Naive thymus-derived CD8-positive, alpha-beta T cell (primary cell): ENCODE measurements around the gene ADGB. TPM values are rescaled to one million over a fixed set of nuclear protein-coding genes. Genes with fewer than 3 reads are reported as not detected.
A peak's percentile ranks its signal among the peaks of the same experiment; 100 is the strongest.
"Not testable (repeated sequence)": the region's sequence is repeated elsewhere in the genome, so short reads cannot be mapped to it uniquely, and the experiment has no call there.

Source experiments
- ATAC-seq, 2 donors: fragments of 150-1000 bp; cut with Tn5 transposase in 1 of 2; sonication (Bioruptor Pico), chemical (Tn5 transposase) in 1 of 2; 1 replicate in 1 of 2; 2 replicates in 1 of 2; pipeline ENCODE4 v1.10.0; 2021; ENCODE audit warnings: mild to moderate bottlenecking in 2 of 2, moderate library complexity in 2 of 2
- POLR2A ChIA-PET: fragments of 350-600 bp; sonication (Branson Sonifier 250); formaldehyde crosslinking; loops from one replicate; lab custom pipeline; 2021; ENCODE audit warnings: antibody characterized with exemption; lab: Charles Lee
- DNase-seq, 10 donors: peaks; one replicate each; pipeline versions ENCODE4 v3.0.0 to v3.0.0-alpha.2; 2020 to 2022
- H3K27ac Mint-ChIP-seq, 10 donors: one replicate each; pipeline ENCODE4 v1.8.0; 2020 to 2022; ENCODE audit warnings: mild to moderate bottlenecking in 10 of 10, mixed read lengths in 10 of 10, moderate library complexity in 4 of 10, inconsistent platforms in 1 of 10
- H3K27me3 Mint-ChIP-seq, 5 donors: one replicate each; pipeline ENCODE4 v1.8.0; 2021 to 2022; ENCODE audit warnings: mixed read lengths in 5 of 5
- H3K36me3 Mint-ChIP-seq, 3 donors: one replicate each; pipeline ENCODE4 v1.8.0; 2020 to 2022; ENCODE audit warnings: mixed read lengths in 3 of 3, mild to moderate bottlenecking in 2 of 3, inconsistent platforms in 1 of 3
- H3K4me1 Mint-ChIP-seq, 4 donors: one replicate each; pipeline ENCODE4 v1.8.0; 2021 to 2022; ENCODE audit warnings: mixed read lengths in 4 of 4
- H3K4me3 Mint-ChIP-seq, 10 donors: one replicate each; pipeline ENCODE4 v1.8.0; 2020 to 2022; ENCODE audit warnings: mild to moderate bottlenecking in 10 of 10, mixed read lengths in 10 of 10, moderate library complexity in 6 of 10, inconsistent platforms in 1 of 10
- H3K9me3 Mint-ChIP-seq, 9 donors: one replicate each; pipeline ENCODE4 v1.8.0; 2020 to 2022; ENCODE audit warnings: mixed read lengths in 9 of 9, mild to moderate bottlenecking in 3 of 9, inconsistent platforms in 1 of 9, moderate library complexity in 1 of 9
- polyA plus RNA-seq, 3 donors: library from polyadenylated mRNA; unstranded; fragments of 300-500 nt; fragmentation: Illumina TruSeq; gene quantifications; one replicate each; pipeline ENCODE4 v1.2.3, GENCODE V29; 2021
- total RNA-seq, 8 experiments: library from RNA in 2 of 8; stranded (reverse) in 2 of 8; gene quantifications; one replicate each; pipeline ENCODE4 v1.2.3 and lab custom pipeline; 2021 to 2026

Gene ADGB
- not detected for total RNA-seq
- polyA plus RNA-seq: not detected
- total RNA-seq (lab: John Stamatoyannopoulos, UW): 0 reads per million in 6 experiments

GRCh38 chr6:146598772-146599405, at the start of gene ADGB:
ADGB (plus strand) TSS chr6:146598972; CDS start chr6:146599041, 69 bp downstream.
- POLR2A ChIA-PET: no interaction called here
- no peak within 1 kb of the TSS for H3K27ac Mint-ChIP-seq
- no peak for ATAC-seq
- H3K4me1 Mint-ChIP-seq: peaks cover 3 to 15% (median 5%) of the 10 kb centered on the region in 4 donors
- no peak for DNase-seq
- no peaks in the 10 kb centered on the region for H3K36me3 Mint-ChIP-seq
- H3K4me3 Mint-ChIP-seq: peak within 1 kb of the TSS in 7 of 10 donors; percentile 16 to 43 (median 40)
- peaks cover 0 to 2% (median 0%) of the 10 kb centered on the region in 9 donors for H3K9me3 Mint-ChIP-seq
- H3K27me3 Mint-ChIP-seq: peaks cover 4 to 21% (median 15%) of the 10 kb centered on the region in 5 donors

- no peaks in the 10 kb centered on the region for H3K36me3 Mint-ChIP-seq
- DNase-seq: no peak
- peaks cover 0 to 9% (median 0%) of the 10 kb centered on the region in 5 donors for H3K27me3 Mint-ChIP-seq
- POLR2A ChIA-PET: no interaction called here
- no peak overlapping the region for H3K4me3 Mint-ChIP-seq
- H3K9me3 Mint-ChIP-seq: no peaks in the 10 kb centered on the region
- no peak for ATAC-seq
- peak overlapping the region in 1 of 10 donors; percentile 67 for H3K27ac Mint-ChIP-seq
- H3K4me1 Mint-ChIP-seq: peaks cover 0 to 2% (median 0%) of the 10 kb centered on the region in 4 donors
These were observed 47.9 kb upstream of the ADGB start for GRCh38 chr6:146550911-146551310.

- peaks cover 0 to 6% (median 0%) of the 10 kb centered on the region in 5 donors for H3K27me3 Mint-ChIP-seq
- no peak for ATAC-seq
- POLR2A ChIA-PET: no interaction called here
- no peaks in the 10 kb centered on the region for H3K36me3 Mint-ChIP-seq
- no peak overlapping the region for H3K27ac Mint-ChIP-seq
- peaks cover 0 to 1% (median 0%) of the 10 kb centered on the region in 4 donors for H3K4me1 Mint-ChIP-seq
- no peak for DNase-seq
- no peaks in the 10 kb centered on the region for H3K9me3 Mint-ChIP-seq
- H3K4me3 Mint-ChIP-seq: no peak overlapping the region
These were observed 47.2 kb upstream of the ADGB start for GRCh38 chr6:146551545-146551944.

GRCh38 chr6:146553377-146554135, 45.2 kb upstream of the ADGB start:
- Mint-ChIP-seq H3K36me3 (no peaks in the 10 kb centered on the region), H3K27ac (no peak overlapping the region), H3K4me1 (peaks cover 0 to 1% (median 0%) of the 10 kb centered on the region in 4 donors), H3K27me3 (no peaks in the 10 kb centered on the region), H3K4me3 (no peak overlapping the region), H3K9me3 (no peaks in the 10 kb centered on the region)
- POLR2A ChIA-PET: no interaction called here
- no peak for DNase-seq
- ATAC-seq: no peak

GRCh38 chr6:146560607-146561006, 38.2 kb upstream of the ADGB start:
- Mint-ChIP-seq H3K36me3 (no peaks in the 10 kb centered on the region), H3K4me1 (peaks cover 0 to 1% (median 0%) of the 10 kb centered on the region in 4 donors), H3K9me3 (peaks cover 0 to 4% (median 0%) of the 10 kb centered on the region in 9 donors), H3K27me3 (no peaks in the 10 kb centered on the region), H3K27ac (no peak overlapping the region), H3K4me3 (no peak overlapping the region)
- no peak for DNase-seq
- POLR2A ChIA-PET: no interaction called here
- no peak for ATAC-seq

GRCh38 chr6:146566661-146567060, 32.1 kb upstream of the ADGB start:
- POLR2A ChIA-PET, DNase-seq, H3K27ac Mint-ChIP-seq, H3K27me3 Mint-ChIP-seq, H3K4me3 Mint-ChIP-seq, H3K36me3 Mint-ChIP-seq, ATAC-seq, H3K4me1 Mint-ChIP-seq: not testable (repeated sequence)
- peaks cover 5 to 30% (median 14%) of the 10 kb centered on the region in 9 donors for H3K9me3 Mint-ChIP-seq

GRCh38 chr6:146568619-146569018, 30.2 kb upstream of the ADGB start:
- H3K27ac Mint-ChIP-seq, H3K4me3 Mint-ChIP-seq, DNase-seq, H3K4me1 Mint-ChIP-seq, H3K36me3 Mint-ChIP-seq, H3K27me3 Mint-ChIP-seq, ATAC-seq, POLR2A ChIA-PET: not testable (repeated sequence)
- H3K9me3 Mint-ChIP-seq: peaks cover 5 to 35% (median 20%) of the 10 kb centered on the region in 9 donors

- no peak overlapping the region for H3K4me3 Mint-ChIP-seq
- H3K9me3 Mint-ChIP-seq: peaks cover 6 to 43% (median 19%) of the 10 kb centered on the region in 9 donors
- ATAC-seq (no peak), DNase-seq (no peak)
- H3K27me3 Mint-ChIP-seq: no peaks in the 10 kb centered on the region
- POLR2A ChIA-PET: no interaction called here
- H3K4me1 Mint-ChIP-seq: no peaks in the 10 kb centered on the region
- H3K27ac Mint-ChIP-seq: no peak overlapping the region
- peaks cover 0 to 7% (median 0%) of the 10 kb centered on the region in 3 donors for H3K36me3 Mint-ChIP-seq
These were observed 24.6 kb upstream of the ADGB start for GRCh38 chr6:146574211-146574610.

GRCh38 chr6:146578054-146578453, 20.7 kb upstream of the ADGB start:
- Mint-ChIP-seq H3K27ac (no peak overlapping the region), H3K9me3 (peaks cover 0 to 15% (median 2%) of the 10 kb centered on the region in 9 donors), H3K36me3 (no peaks in the 10 kb centered on the region), H3K27me3 (no peaks in the 10 kb centered on the region), H3K4me3 (no peak overlapping the region), H3K4me1 (no peaks in the 10 kb centered on the region)
- DNase-seq (no peak), ATAC-seq (no peak)
- POLR2A ChIA-PET: no interaction called here

GRCh38 chr6:146581968-146582367, 16.8 kb upstream of the ADGB start:
- Mint-ChIP-seq H3K27ac (no peak overlapping the region), H3K4me1 (no peaks in the 10 kb centered on the region), H3K36me3 (no peaks in the 10 kb centered on the region), H3K4me3 (no peak overlapping the region), H3K9me3 (peaks cover 0 to 3% (median 0%) of the 10 kb centered on the region in 9 donors), H3K27me3 (no peaks in the 10 kb centered on the region)
- no peak for DNase-seq
- ATAC-seq: no peak
- POLR2A ChIA-PET: no interaction called here

GRCh38 chr6:146582857-146583256, 15.9 kb upstream of the ADGB start:
- Mint-ChIP-seq H3K27me3 (no peaks in the 10 kb centered on the region), H3K4me1 (no peaks in the 10 kb centered on the region), H3K27ac (no peak overlapping the region), H3K9me3 (peaks cover 0 to 3% (median 0%) of the 10 kb centered on the region in 9 donors), H3K36me3 (no peaks in the 10 kb centered on the region), H3K4me3 (no peak overlapping the region)
- POLR2A ChIA-PET: no interaction called here
- no peak for ATAC-seq
- DNase-seq: no peak

- no peak overlapping the region for H3K27ac Mint-ChIP-seq
- no peak for ATAC-seq
- H3K4me1 Mint-ChIP-seq: no peaks in the 10 kb centered on the region
- no peak for DNase-seq
- no peaks in the 10 kb centered on the region for H3K27me3 Mint-ChIP-seq
- POLR2A ChIA-PET: no interaction called here
- peaks cover 0 to 3% (median 0%) of the 10 kb centered on the region in 9 donors for H3K9me3 Mint-ChIP-seq
- no peaks in the 10 kb centered on the region for H3K36me3 Mint-ChIP-seq
- no peak overlapping the region for H3K4me3 Mint-ChIP-seq
These were observed 14.8 kb upstream of the ADGB start for GRCh38 chr6:146583966-146584365.

GRCh38 chr6:146587459-146587858, 11.3 kb upstream of the ADGB start:
- no peak overlapping the region for H3K27ac Mint-ChIP-seq
- H3K4me3 Mint-ChIP-seq: no peak overlapping the region
- H3K4me1 Mint-ChIP-seq: no peaks in the 10 kb centered on the region
- no peak for ATAC-seq
- DNase-seq: no peak
- POLR2A ChIA-PET: no interaction called here
- no peaks in the 10 kb centered on the region for H3K36me3 Mint-ChIP-seq
- no peaks in the 10 kb centered on the region for H3K27me3 Mint-ChIP-seq
- H3K9me3 Mint-ChIP-seq: no peaks in the 10 kb centered on the region
